Activated CD4-positive, alpha-beta memory T cell treated with anti-CD3 and anti-CD28 coated beads for 36 hours (primary cell): ENCODE results near the gene WNT11. TPM values are rescaled to one million over a fixed set of nuclear protein-coding genes. Genes with fewer than 3 reads are reported as not detected.

ENCODE experiments used
- CTCF ChIA-PET: fragments of 350-600 bp; sonication (Branson Sonifier 250); formaldehyde crosslinking; loops from one replicate; lab custom pipeline; 2021; ENCODE audit warnings: antibody characterized with exemption, inconsistent platforms; lab: Charles Lee
- POLR2A ChIA-PET: fragments of 350-600 bp; sonication (Branson Sonifier 250); formaldehyde crosslinking; loops from one replicate; lab custom pipeline; 2021; ENCODE audit warnings: antibody characterized with exemption; lab: Charles Lee
- DNase-seq: peaks from one replicate; pipeline ENCODE4 v3.0.0-alpha.2; 2020
- H3K27ac Mint-ChIP-seq: one replicate; pipeline ENCODE4 v1.8.0; 2021; ENCODE audit warnings: mixed read lengths
- H3K27me3 Mint-ChIP-seq: one replicate; pipeline ENCODE4 v1.8.0; 2021; ENCODE audit warnings: mixed read lengths
- H3K36me3 Mint-ChIP-seq: one replicate; pipeline ENCODE4 v1.8.0; 2021; ENCODE audit warnings: mixed read lengths
- H3K4me1 Mint-ChIP-seq: one replicate; pipeline ENCODE4 v1.8.0; 2021; ENCODE audit warnings: low read depth, mixed read lengths
- H3K4me3 Mint-ChIP-seq: one replicate; pipeline ENCODE4 v1.8.0; 2021; ENCODE audit warnings: mild to moderate bottlenecking, mixed read lengths
- H3K9me3 Mint-ChIP-seq: one replicate; pipeline ENCODE4 v1.8.0; 2021; ENCODE audit warnings: mixed read lengths
- intact Hi-C: fragments of 100-400 bp; cut with micrococcal nuclease; formaldehyde crosslinking; loops from one replicate; pipeline ENCODE4 v1.15.1; 2023
- total RNA-seq, 2 experiments: library from RNA; stranded (reverse); gene quantifications; one replicate each; pipeline ENCODE4 v1.2.3, GENCODE V29; 2021

WNT11 gene
- total RNA-seq, 2 experiments from 2014 or later, result not detected

DNA sequence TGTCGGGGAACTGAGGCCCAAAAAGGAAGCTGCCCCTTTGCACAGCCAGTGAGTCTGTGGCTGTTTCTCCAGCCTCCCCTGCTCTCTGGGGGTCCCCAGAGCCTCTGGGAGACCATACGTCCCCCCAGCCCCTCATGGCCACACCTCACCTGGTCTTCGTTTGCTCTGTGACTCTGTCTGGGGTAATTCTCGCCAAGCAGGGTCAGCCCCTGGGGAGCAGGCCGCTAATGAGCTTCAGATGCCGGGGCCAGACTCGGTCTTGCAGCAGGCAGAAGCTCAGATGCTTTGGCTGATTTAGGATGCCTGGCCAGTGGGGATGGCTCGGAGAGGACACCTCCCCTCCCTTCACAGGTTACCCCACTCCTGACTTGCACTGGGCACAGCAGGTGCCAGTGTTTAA is 24.1 kb upstream of the WNT11 start:
- Mint-ChIP-seq H3K4me3 (no peak overlapping the region), H3K9me3 (no peaks in the 10 kb centered on the region), H3K27me3 (no peaks in the 10 kb centered on the region), H3K4me1 (peaks cover 40% of the 10 kb centered on the region), H3K36me3 (peaks cover 2% of the 10 kb centered on the region), H3K27ac (no peak overlapping the region)
- no peak for DNase-seq
- POLR2A ChIA-PET, result no interaction called here
- intact Hi-C loops, result loop anchor here (10.0 kb wide), 1 partner anchor 1404 kb away; the partner anchor contains the start of gene CLNS1A
- CTCF ChIA-PET, result interaction anchor here (0.6 to 3.0 kb wide), 3 partner anchors 22 to 653 kb away, joined by 3 to 23 read pairs (median 3); no protein-coding TSS in a partner anchor

GRCh38 chr11:76229690-76230240 is 23.5 kb upstream of the WNT11 start:
- H3K4me1 Mint-ChIP-seq, result peaks cover 39% of the 10 kb centered on the region
- no peaks in the 10 kb centered on the region for H3K36me3 Mint-ChIP-seq
- H3K27me3 Mint-ChIP-seq, result no peaks in the 10 kb centered on the region
- CTCF ChIA-PET, result interaction anchor here (0.6 to 3.0 kb wide), 2 partner anchors 21 to 652 kb away, joined by 3 to 23 read pairs; no protein-coding TSS in a partner anchor
- no peak overlapping the region for H3K4me3 Mint-ChIP-seq
- POLR2A ChIA-PET, result no interaction called here
- no peaks in the 10 kb centered on the region for H3K9me3 Mint-ChIP-seq
- intact Hi-C loops, result loop anchor here (10.0 kb wide), 1 partner anchor 1405 kb away; the partner anchor contains the start of gene CLNS1A
- DNase-seq, result no peak
- H3K27ac Mint-ChIP-seq, result no peak overlapping the region

GRCh38 chr11:76228875-76229149 is 22.5 kb upstream of the WNT11 start:
- no peaks in the 10 kb centered on the region for H3K36me3 Mint-ChIP-seq
- ChIA-PET CTCF (no interaction called here), POLR2A (no interaction called here)
- H3K4me3 Mint-ChIP-seq, result no peak overlapping the region
- no peak for DNase-seq
- intact Hi-C loops, result no loop called here
- H3K4me1 Mint-ChIP-seq, result peaks cover 30% of the 10 kb centered on the region
- no peak overlapping the region for H3K27ac Mint-ChIP-seq
- no peaks in the 10 kb centered on the region for H3K27me3 Mint-ChIP-seq
- no peaks in the 10 kb centered on the region for H3K9me3 Mint-ChIP-seq

- Mint-ChIP-seq H3K27ac (no peak overlapping the region), H3K36me3 (no peaks in the 10 kb centered on the region), H3K9me3 (no peaks in the 10 kb centered on the region), H3K4me1 (peaks cover 24% of the 10 kb centered on the region), H3K27me3 (no peaks in the 10 kb centered on the region), H3K4me3 (no peak overlapping the region)
- intact Hi-C loops, result no loop called here
- POLR2A ChIA-PET, result no interaction called here
- CTCF ChIA-PET, result no interaction called here
- no peak for DNase-seq
Measured at GRCh38 chr11:76228071-76228874, 22.0 kb upstream of the WNT11 start.

GRCh38 chr11:76226626-76227025 is 20.3 kb upstream of the WNT11 start:
- H3K9me3 Mint-ChIP-seq, result no peaks in the 10 kb centered on the region
- H3K27me3 Mint-ChIP-seq, result no peaks in the 10 kb centered on the region
- H3K36me3 Mint-ChIP-seq, result no peaks in the 10 kb centered on the region
- peaks cover 8% of the 10 kb centered on the region for H3K4me1 Mint-ChIP-seq
- DNase-seq, result no peak
- CTCF ChIA-PET, result no interaction called here
- no peak overlapping the region for H3K27ac Mint-ChIP-seq
- H3K4me3 Mint-ChIP-seq, result no peak overlapping the region
- intact Hi-C loops, result no loop called here
- POLR2A ChIA-PET, result no interaction called here

DNA sequence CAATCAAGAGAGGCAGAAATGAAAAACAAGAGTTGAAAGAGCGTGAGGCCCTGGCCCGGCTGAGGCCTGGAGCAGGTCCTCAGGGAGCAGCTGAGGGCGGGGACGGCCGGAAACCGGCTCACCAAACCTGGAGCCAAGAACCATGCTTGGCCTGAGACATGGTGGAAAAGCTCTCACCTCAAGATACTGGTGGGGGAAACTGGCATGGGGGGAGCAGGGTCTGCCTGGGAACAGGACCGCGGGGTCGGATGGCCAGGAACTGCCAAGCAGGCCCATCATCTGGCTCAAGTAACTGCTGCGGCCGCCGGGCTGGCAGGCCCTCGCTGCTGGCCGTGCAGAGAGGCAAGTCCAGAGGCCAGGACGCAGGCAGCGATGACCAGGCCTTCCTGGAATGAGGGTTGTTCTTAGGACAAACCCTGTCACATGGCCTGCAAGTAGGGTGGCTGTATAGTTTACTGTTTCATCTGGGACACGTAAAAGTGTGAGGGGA is 18.9 kb upstream of the WNT11 start:
- H3K36me3 Mint-ChIP-seq, result no peaks in the 10 kb centered on the region
- no peak overlapping the region for H3K27ac Mint-ChIP-seq
- ChIA-PET CTCF (no interaction called here), POLR2A (no interaction called here)
- H3K27me3 Mint-ChIP-seq, result no peaks in the 10 kb centered on the region
- no peaks in the 10 kb centered on the region for H3K9me3 Mint-ChIP-seq
- H3K4me3 Mint-ChIP-seq, result no peak overlapping the region
- no peak for DNase-seq
- intact Hi-C loops, result no loop called here
- no peaks in the 10 kb centered on the region for H3K4me1 Mint-ChIP-seq

GRCh38 chr11:76224461-76225121 is 18.3 kb upstream of the WNT11 start:
- POLR2A ChIA-PET, result no interaction called here
- no peaks in the 10 kb centered on the region for H3K9me3 Mint-ChIP-seq
- no peaks in the 10 kb centered on the region for H3K27me3 Mint-ChIP-seq
- CTCF ChIA-PET, result interaction anchor here (1.1 to 3.7 kb wide), 2 partner anchors 17 to 95 kb away, joined by 4 to 16 read pairs; no protein-coding TSS in a partner anchor
- H3K27ac Mint-ChIP-seq, result no peak overlapping the region
- no peaks in the 10 kb centered on the region for H3K4me1 Mint-ChIP-seq
- H3K36me3 Mint-ChIP-seq, result no peaks in the 10 kb centered on the region
- no peak overlapping the region for H3K4me3 Mint-ChIP-seq
- intact Hi-C loops, result no loop called here
- DNase-seq, result no peak

GRCh38 chr11:76221365-76221764 is 15.1 kb upstream of the WNT11 start:
- Mint-ChIP-seq H3K4me1 (no peaks in the 10 kb centered on the region), H3K36me3 (no peaks in the 10 kb centered on the region), H3K4me3 (no peak overlapping the region), H3K27me3 (peaks cover 2% of the 10 kb centered on the region), H3K9me3 (no peaks in the 10 kb centered on the region), H3K27ac (no peak overlapping the region)
- intact Hi-C loops, result no loop called here
- ChIA-PET POLR2A (no interaction called here), CTCF (interaction anchor here (3.7 kb wide), 1 partner anchor 14 kb away, joined by 16 read pairs; no protein-coding TSS in a partner anchor)
- DNase-seq, result no peak

GRCh38 chr11:76219243-76219642 is 12.9 kb upstream of the WNT11 start:
- H3K36me3 Mint-ChIP-seq, result no peaks in the 10 kb centered on the region
- intact Hi-C loops, result no loop called here
- peaks cover 2% of the 10 kb centered on the region for H3K27me3 Mint-ChIP-seq
- DNase-seq, result no peak
- ChIA-PET CTCF (interaction anchor here (4.5 kb wide), 1 partner anchor 11 kb away, joined by 26 read pairs; no protein-coding TSS in a partner anchor), POLR2A (no interaction called here)
- H3K9me3 Mint-ChIP-seq, result no peaks in the 10 kb centered on the region
- no peak overlapping the region for H3K4me3 Mint-ChIP-seq
- H3K4me1 Mint-ChIP-seq, result no peaks in the 10 kb centered on the region
- H3K27ac Mint-ChIP-seq, result no peak overlapping the region

DNA sequence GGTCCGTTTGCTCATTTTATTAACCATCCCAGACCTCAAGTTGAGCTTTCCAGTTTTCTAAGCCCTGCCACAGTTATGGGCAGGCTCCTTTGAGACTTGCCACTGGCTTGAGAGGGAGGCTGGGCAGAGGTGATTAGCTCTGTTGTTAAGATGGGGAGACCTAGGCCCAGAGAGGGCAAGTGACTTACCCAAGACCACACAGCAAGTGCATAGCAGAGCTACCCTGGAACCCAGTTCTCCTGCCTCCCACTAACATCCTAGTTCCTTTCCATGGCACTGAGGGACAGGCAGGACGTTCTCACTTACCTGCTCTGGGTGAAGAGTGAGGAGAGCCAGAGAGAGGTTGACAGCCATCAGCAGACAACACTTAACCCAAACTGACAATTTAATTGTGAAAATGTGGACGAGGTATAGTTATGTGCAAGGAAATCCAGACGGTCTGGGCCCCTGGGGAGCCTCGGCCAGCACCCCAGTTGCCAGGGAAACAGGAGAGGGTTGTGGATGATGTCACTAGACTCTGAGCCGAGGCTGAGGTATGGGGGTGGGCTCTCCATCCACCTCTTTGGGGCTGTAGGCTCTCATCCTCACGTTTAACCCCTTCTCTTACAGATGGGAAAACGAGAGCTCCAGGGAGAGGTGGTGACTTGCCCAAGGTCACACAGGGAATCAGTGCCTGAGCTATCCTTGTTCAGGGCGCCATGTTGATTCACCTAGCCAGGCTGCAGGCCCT is 12.3 kb upstream of the WNT11 start:
- CTCF ChIA-PET, result interaction anchor here (1.2 to 4.5 kb wide), 2 partner anchors 11 to 101 kb away, joined by 6 to 26 read pairs; no protein-coding TSS in a partner anchor
- no peaks in the 10 kb centered on the region for H3K9me3 Mint-ChIP-seq

DNA sequence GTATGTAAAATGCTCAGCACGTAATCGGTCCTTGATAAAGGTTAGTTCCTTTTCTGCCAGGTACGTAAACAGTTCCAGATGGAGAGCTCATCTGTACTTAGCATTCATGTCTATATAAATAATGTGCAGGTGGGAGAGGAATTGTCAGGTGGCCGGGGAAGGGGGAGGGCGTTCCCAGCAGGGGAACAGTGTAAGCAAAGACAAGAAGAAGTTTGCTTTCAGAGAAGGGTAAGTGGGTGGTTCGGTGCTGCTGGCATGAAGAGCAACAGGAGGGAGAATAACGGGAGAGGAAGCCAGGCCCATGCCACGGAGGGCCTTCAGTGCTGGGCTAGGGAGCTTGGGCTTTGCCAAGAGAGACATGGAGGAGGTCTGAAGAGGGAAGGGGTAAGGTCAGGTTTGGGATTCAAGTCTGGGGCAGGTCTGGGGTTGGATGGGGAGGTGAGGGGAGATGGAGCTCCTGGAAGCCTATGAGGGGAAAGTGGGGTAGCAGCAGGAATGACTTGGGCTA is 11.4 kb upstream of the WNT11 start:
- H3K27me3 Mint-ChIP-seq, result peaks cover 2% of the 10 kb centered on the region
- CTCF ChIA-PET, result interaction anchor here (1.2 to 4.5 kb wide), 2 partner anchors 10 to 102 kb away, joined by 6 to 26 read pairs; no protein-coding TSS in a partner anchor
- no peak overlapping the region for H3K4me3 Mint-ChIP-seq
- H3K4me1 Mint-ChIP-seq, result no peaks in the 10 kb centered on the region
- H3K36me3 Mint-ChIP-seq, result no peaks in the 10 kb centered on the region
- POLR2A ChIA-PET, result no interaction called here
- DNase-seq, result no peak
- intact Hi-C loops, result no loop called here
- no peaks in the 10 kb centered on the region for H3K9me3 Mint-ChIP-seq
- H3K27ac Mint-ChIP-seq, result no peak overlapping the region

More for the DNA sequence above, 12.3 kb upstream of the WNT11 start:
- H3K4me1 Mint-ChIP-seq, result no peaks in the 10 kb centered on the region
- no peak overlapping the region for H3K4me3 Mint-ChIP-seq
- POLR2A ChIA-PET, result no interaction called here
- no peaks in the 10 kb centered on the region for H3K36me3 Mint-ChIP-seq
- no peak for DNase-seq
- peaks cover 2% of the 10 kb centered on the region for H3K27me3 Mint-ChIP-seq
- intact Hi-C loops, result no loop called here
- H3K27ac Mint-ChIP-seq, result no peak overlapping the region
